NT2/D1 (cell line): ENCODE data around the gene AKAP13.

Experiments used
- DNase-seq: peaks from one replicate; pipeline ENCODE4 v3.0.0-alpha.2; 2011; ENCODE audit warnings: low read depth, low spot score
- H3K27me3 ChIP-seq: 2 replicates; pipeline ENCODE4 v1.6.0; 2011; ENCODE audit warnings: mild to moderate bottlenecking; ENCODE audit not compliant: insufficient read length, insufficient read depth
- H3K36me3 ChIP-seq: 2 replicates; pipeline ENCODE4 v1.6.1; 2011; ENCODE audit warnings: mild to moderate bottlenecking, low read length, mixed read lengths; ENCODE audit not compliant: insufficient read depth, insufficient read length
- H3K4me1 ChIP-seq: 2 replicates; pipeline ENCODE4 v1.5.1; 2011; ENCODE audit not compliant: insufficient read depth, insufficient read length
- H3K4me3 ChIP-seq: 2 replicates; pipeline ENCODE4 v1.5.1; 2011; ENCODE audit warnings: low read depth; ENCODE audit not compliant: insufficient read length
- H3K9ac ChIP-seq: 2 replicates; pipeline ENCODE4 v1.6.0; 2011; ENCODE audit warnings: low read depth; ENCODE audit not compliant: insufficient read length
- H3K9me3 ChIP-seq: 2 replicates; pipeline ENCODE4 v1.5.1; 2011; ENCODE audit warnings: mild to moderate bottlenecking, low read length; ENCODE audit not compliant: insufficient read depth
- SUZ12 ChIP-seq: IDR thresholded peaks from 2 replicates; pipeline ENCODE4 v1.6.1; 2011; ENCODE audit not compliant: insufficient read length, insufficient read depth; ENCODE audit errors: extremely low read depth
- YY1 ChIP-seq: IDR thresholded peaks from 2 replicates; pipeline ENCODE4 v1.6.1; 2011; ENCODE audit not compliant: insufficient read length, insufficient read depth
- ZNF274 ChIP-seq: IDR thresholded peaks from 2 replicates; pipeline ENCODE4 v1.6.1; 2011; ENCODE audit warnings: mild to moderate bottlenecking, low read depth, low read length

The AKAP13 gene

DNA sequence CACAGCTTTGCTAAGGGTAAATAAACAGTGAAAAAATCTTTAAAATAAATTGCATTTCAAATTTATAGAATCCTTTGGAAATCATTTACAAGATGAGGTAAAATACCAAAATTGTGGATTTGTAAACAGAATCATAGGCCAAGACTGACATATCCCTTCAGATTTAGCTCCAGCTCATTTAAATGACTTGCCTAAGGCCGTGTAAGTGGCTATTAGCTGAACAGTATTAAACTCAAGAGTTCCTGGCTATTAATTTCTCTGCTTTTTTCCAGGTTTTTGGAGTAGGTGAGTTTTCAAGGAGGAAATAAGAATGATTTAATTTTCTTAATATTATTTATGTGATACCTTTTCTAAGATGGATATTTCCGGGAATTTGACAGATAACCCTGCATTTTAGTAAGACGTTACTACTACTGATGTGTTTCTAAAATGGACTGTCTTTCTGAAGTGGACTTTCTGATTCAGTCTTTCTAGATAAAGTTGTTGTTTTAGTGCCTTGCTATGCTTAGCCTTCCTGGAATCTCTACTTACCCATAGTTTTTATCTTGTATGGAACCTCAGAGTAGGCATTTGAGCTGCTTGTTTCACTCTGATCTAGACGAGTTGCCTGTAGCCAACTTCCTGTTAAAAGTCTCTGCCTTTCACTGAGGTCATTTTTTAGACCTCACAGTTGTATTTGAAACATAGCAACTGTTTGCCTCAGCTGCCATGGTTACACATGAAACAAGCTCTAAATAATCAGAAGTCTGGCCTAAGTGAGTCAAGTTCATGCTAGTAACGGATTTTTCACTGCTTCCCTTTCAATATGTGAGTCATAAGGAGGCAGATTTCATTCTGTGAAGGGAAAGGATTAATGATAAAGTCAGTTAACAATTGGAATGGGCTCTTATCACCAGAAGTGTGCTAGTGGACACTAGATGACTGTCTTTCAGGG is 287.4 kb downstream of the AKAP13 start:
- no peak overlapping the region for H3K4me3 ChIP-seq
- peaks cover 56% of the 10 kb centered on the region for H3K36me3 ChIP-seq
- H3K9ac ChIP-seq = no peak overlapping the region
- no peaks in the 10 kb centered on the region for H3K4me1 ChIP-seq
- DNase-seq = no peak
- no peaks in the 10 kb centered on the region for H3K9me3 ChIP-seq
- H3K27me3 ChIP-seq = no peaks in the 10 kb centered on the region
- TF ChIP-seq YY1 = no peak
- TF ChIP-seq SUZ12 = no peak
- TF ChIP-seq ZNF274 = no peak

GRCh38 chr15:85671156-85671555 is 290.8 kb downstream of the AKAP13 start:
- H3K9ac ChIP-seq = no peak overlapping the region
- H3K36me3 ChIP-seq = peaks cover 38% of the 10 kb centered on the region
- H3K9me3 ChIP-seq = no peaks in the 10 kb centered on the region
- H3K27me3 ChIP-seq = no peaks in the 10 kb centered on the region
- no peaks in the 10 kb centered on the region for H3K4me1 ChIP-seq
- no peak overlapping the region for H3K4me3 ChIP-seq
- TF ChIP-seq YY1 (no peak), ZNF274 (no peak), SUZ12 (no peak)
- DNase-seq = no peak

DNA sequence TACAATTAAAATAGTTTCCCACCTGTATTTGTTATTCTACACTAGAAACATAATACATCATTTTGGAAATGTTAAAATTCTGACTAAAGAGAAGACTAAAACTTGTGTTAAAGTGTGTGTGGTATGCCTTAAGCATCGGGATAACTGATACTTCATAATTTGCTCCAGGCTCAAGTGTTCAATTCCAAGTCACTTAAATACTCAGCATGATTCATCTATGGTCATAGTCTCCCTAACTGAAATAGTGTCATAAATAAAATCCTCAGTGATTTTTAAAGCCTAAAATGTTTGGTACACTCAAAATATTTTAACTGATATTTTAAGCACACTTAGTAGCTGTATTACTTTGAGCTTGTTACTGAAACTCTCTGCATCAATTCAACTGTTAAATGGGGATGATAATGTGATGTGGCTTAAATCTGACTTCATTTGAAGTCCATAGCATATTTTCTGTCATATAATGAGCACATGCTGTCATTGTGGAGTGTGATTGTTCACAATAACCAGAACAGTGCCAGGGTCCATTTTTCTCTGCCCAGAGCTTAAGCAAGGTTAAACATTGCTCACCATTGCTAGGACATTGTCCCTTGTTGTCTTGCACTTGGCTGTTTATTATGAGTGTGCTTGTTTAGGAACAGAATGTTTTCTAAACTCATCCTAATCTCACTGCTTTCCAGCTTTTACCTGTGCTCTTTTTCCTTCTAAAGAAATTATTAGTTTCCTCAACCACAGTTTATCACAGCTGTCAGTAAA is 292.1 kb downstream of the AKAP13 start:
- DNase-seq = no peak
- Histone ChIP-seq H3K36me3 (peaks cover 42% of the 10 kb centered on the region), H3K9ac (no peak overlapping the region), H3K4me3 (no peak overlapping the region), H3K4me1 (no peaks in the 10 kb centered on the region), H3K9me3 (no peaks in the 10 kb centered on the region), H3K27me3 (no peaks in the 10 kb centered on the region)
- no peak for TF ChIP-seq SUZ12
- TF ChIP-seq ZNF274 = no peak
- no peak for TF ChIP-seq YY1

DNA sequence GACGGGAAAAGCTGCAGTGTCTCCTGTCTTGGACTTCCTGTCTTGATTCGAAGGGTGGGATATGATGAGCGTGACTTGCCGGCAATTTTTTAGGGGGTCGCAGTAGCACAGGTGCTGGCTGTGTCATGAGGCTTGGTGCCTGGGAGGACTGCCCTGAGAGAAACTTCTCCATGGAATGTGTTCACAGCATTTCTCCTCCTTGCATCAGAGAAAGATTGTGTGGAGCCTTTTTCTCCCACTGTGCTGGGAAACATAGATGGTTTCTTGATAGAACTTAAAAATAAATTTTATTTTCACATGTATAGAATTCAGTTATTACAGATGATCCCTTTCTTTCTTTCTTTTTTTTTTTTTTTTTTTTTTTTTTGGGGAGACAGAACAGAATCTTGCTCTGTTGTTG is 292.9 kb downstream of the AKAP13 start:
- Histone ChIP-seq H3K36me3 (peaks cover 46% of the 10 kb centered on the region), H3K27me3 (no peaks in the 10 kb centered on the region), H3K9me3 (no peaks in the 10 kb centered on the region), H3K4me3 (no peak overlapping the region), H3K9ac (no peak overlapping the region), H3K4me1 (no peaks in the 10 kb centered on the region)
- TF ChIP-seq ZNF274 (no peak), YY1 (no peak), SUZ12 (no peak)
- DNase-seq = no peak

GRCh38 chr15:85676342-85677098 is 296.1 kb downstream of the AKAP13 start:
- TF ChIP-seq YY1 (no peak), SUZ12 (no peak)
- Histone ChIP-seq H3K27me3 (no peaks in the 10 kb centered on the region), H3K4me3 (no peak overlapping the region), H3K9ac (no peak overlapping the region), H3K36me3 (peaks cover 25% of the 10 kb centered on the region), H3K4me1 (no peaks in the 10 kb centered on the region), H3K9me3 (no peaks in the 10 kb centered on the region)
- no peak for DNase-seq

DNA sequence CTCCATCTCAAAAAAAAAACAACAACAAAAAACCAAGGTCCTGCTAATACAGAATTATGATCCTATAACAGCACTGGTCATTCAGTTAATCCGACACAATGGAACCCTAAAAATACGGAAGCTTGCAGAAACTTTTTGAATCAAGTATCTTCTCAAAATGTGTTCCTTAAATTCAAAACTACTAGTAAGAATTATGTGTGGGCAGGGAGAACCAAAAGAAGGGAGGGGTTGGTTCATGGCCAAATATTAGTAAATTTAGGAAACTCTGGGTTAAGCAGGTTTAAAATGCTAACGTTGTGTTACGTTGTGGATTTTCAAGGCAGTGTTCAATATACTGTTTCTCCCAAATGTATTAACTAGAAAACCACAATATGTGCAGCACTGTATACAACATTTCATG is 298.8 kb downstream of the AKAP13 start:
- no peak for DNase-seq
- Histone ChIP-seq H3K9me3 (no peaks in the 10 kb centered on the region), H3K4me3 (no peak overlapping the region), H3K9ac (no peak overlapping the region), H3K36me3 (peaks cover 22% of the 10 kb centered on the region), H3K4me1 (no peaks in the 10 kb centered on the region), H3K27me3 (no peaks in the 10 kb centered on the region)
- no peak for TF ChIP-seq YY1
- no peak for TF ChIP-seq ZNF274
- TF ChIP-seq SUZ12 = no peak

DNA sequence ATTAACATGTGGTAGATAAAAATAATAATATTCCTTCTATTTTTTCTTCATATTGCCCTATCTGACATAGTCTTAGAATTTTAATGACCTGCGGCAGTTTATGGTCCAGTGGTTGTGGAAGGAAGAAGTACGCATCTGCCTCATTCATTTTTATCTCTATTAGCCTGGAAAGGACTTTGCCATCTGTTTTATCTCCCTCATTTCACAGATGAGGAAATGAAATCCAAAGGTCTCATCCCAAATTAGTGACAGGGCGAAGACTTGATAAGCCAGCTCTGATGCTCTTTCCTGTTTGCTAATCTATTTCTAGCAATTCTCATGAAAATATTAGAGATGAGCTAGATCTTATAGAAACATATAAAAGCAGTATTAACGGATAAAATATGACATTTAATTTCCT is 301.0 kb downstream of the AKAP13 start:
- DNase-seq = no peak
- H3K36me3 ChIP-seq = peaks cover 43% of the 10 kb centered on the region
- H3K4me1 ChIP-seq = no peaks in the 10 kb centered on the region
- TF ChIP-seq YY1 (no peak), SUZ12 (no peak), ZNF274 (no peak)
- no peak overlapping the region for H3K4me3 ChIP-seq
- H3K9ac ChIP-seq = no peak overlapping the region
- H3K27me3 ChIP-seq = no peaks in the 10 kb centered on the region
- no peaks in the 10 kb centered on the region for H3K9me3 ChIP-seq
